ENCODE results near the gene FAM174C. TPM values are rescaled to one million over a fixed set of nuclear protein-coding genes. Genes with fewer than 3 reads are reported as not detected.

Gene FAM174C
- polyA plus RNA-seq, 1 donor (not counting 4 experiments of a cell fraction or from before 2014, with no cell fraction given) = 18.5 TPM

GRCh38 chr19:1264801-1265614, 10.3 kb upstream of the FAM174C start:
- Histone ChIP-seq H3K9ac (ENCODE audit: control insufficient read depth, extremely low read depth, insufficient read depth, low read length) (peak overlapping the region; percentile 33), H3K79me2 (ENCODE audit: control insufficient read depth, insufficient read depth, low read length) (peaks cover 7% of the 10 kb centered on the region), H3K9me3 (ENCODE audit: control insufficient read depth, low read depth, low read length) (no peaks in the 10 kb centered on the region), H3K4me1 (ENCODE audit: control insufficient read depth, extremely low read depth, insufficient read depth, low read length) (peaks cover 56% of the 10 kb centered on the region), H4K20me1 (ENCODE audit: control insufficient read depth, extremely low read depth, insufficient read depth, low read length) (no peaks in the 10 kb centered on the region), H3K4me3 (ENCODE audit: control insufficient read depth in 2 of 3, extremely low read depth in 1 of 3, insufficient read depth in 2 of 3, low read depth in 1 of 3, low read length in 3 of 3) (no peak overlapping the region), H3K9me1 (ENCODE audit: control insufficient read depth, extremely low read depth, insufficient read depth, low read length) (peaks cover 2% of the 10 kb centered on the region), H3K27me3 (ENCODE audit: control insufficient read depth, extremely low read depth, insufficient read depth, low read length) (peaks cover 4% of the 10 kb centered on the region), H2AFZ (ENCODE audit: control insufficient read depth, low read length) (no peak overlapping the region), H3K36me3 (ENCODE audit: control insufficient read depth in 2 of 2, extremely low read depth in 1 of 2, insufficient read depth in 2 of 2, low read length in 2 of 2) (peaks cover 0 to 5% of the 10 kb centered on the region in 2 experiments), H3K4me2 (ENCODE audit: control insufficient read depth, extremely low read depth, insufficient read depth, low read depth, low read length) (peak overlapping the region; percentile 48), H3K27ac (ENCODE audit: control insufficient read depth, insufficient read depth, low read length) (peak overlapping the region; percentile 60)
- dilution Hi-C loops (cut with MboI; ENCODE audit: extremely low pct_ligation_motif_present, low sequenced_read_pairs) = no loop called here
- FAIRE-seq = no peak
- no peak for TF ChIP-seq EZH2 (IDR thresholded peaks at IDR 0.05; ENCODE audit: low read length)
- TF ChIP-seq CTCF (optimal IDR thresholded peaks at IDR 0.05 in 1 of 3, IDR thresholded peaks at IDR 0.05 in 1 of 3, conservative IDR thresholded peaks at IDR 0.05 in 1 of 3; ENCODE audit: extremely low read depth in 1 of 3, insufficient read depth in 2 of 3, low read length in 3 of 3) = no peak
- no peak for DNase-seq (ENCODE audit: low read depth, low spot score)

GRCh38 chr19:1265615-1266128, 9.7 kb upstream of the FAM174C start:
- dilution Hi-C loops (cut with MboI; ENCODE audit: extremely low pct_ligation_motif_present, low sequenced_read_pairs) = no loop called here
- Histone ChIP-seq H3K4me2 (ENCODE audit: control insufficient read depth, extremely low read depth, insufficient read depth, low read depth, low read length) (peak overlapping the region; percentile 82), H3K4me1 (ENCODE audit: control insufficient read depth, extremely low read depth, insufficient read depth, low read length) (peaks cover 58% of the 10 kb centered on the region), H3K36me3 (ENCODE audit: control insufficient read depth in 2 of 2, extremely low read depth in 1 of 2, insufficient read depth in 2 of 2, low read length in 2 of 2) (peaks cover 0 to 7% of the 10 kb centered on the region in 2 experiments), H3K9me3 (ENCODE audit: control insufficient read depth, low read depth, low read length) (no peaks in the 10 kb centered on the region), H3K9ac (ENCODE audit: control insufficient read depth, extremely low read depth, insufficient read depth, low read length) (peak overlapping the region; percentile 50), H2AFZ (ENCODE audit: control insufficient read depth, low read length) (no peak overlapping the region), H4K20me1 (ENCODE audit: control insufficient read depth, extremely low read depth, insufficient read depth, low read length) (no peaks in the 10 kb centered on the region), H3K79me2 (ENCODE audit: control insufficient read depth, insufficient read depth, low read length) (peaks cover 14% of the 10 kb centered on the region), H3K4me3 (ENCODE audit: control insufficient read depth in 2 of 3, extremely low read depth in 1 of 3, insufficient read depth in 2 of 3, low read depth in 1 of 3, low read length in 3 of 3) (peak overlapping the region; percentile 11 to 59 (median 40)), H3K27ac (ENCODE audit: control insufficient read depth, insufficient read depth, low read length) (peak overlapping the region; percentile 52), H3K27me3 (ENCODE audit: control insufficient read depth, extremely low read depth, insufficient read depth, low read length) (peaks cover 4% of the 10 kb centered on the region), H3K9me1 (ENCODE audit: control insufficient read depth, extremely low read depth, insufficient read depth, low read length) (peaks cover 2% of the 10 kb centered on the region)
- DNase-seq (ENCODE audit: low read depth, low spot score) = no peak
- FAIRE-seq = no peak
- TF ChIP-seq CTCF (optimal IDR thresholded peaks at IDR 0.05 in 1 of 3, IDR thresholded peaks at IDR 0.05 in 1 of 3, conservative IDR thresholded peaks at IDR 0.05 in 1 of 3; ENCODE audit: extremely low read depth in 1 of 3, insufficient read depth in 2 of 3, low read length in 3 of 3) (no peak), EZH2 (IDR thresholded peaks at IDR 0.05; ENCODE audit: low read length) (no peak)

All from keratinocyte (primary cell).